Measurements from ENCODE around the gene JOSD2. TPM values are rescaled to one million over a fixed set of nuclear protein-coding genes. Genes with fewer than 3 reads are reported as not detected.

The JOSD2 gene
- total and polyA plus RNA-seq, 9 of the 15 experiments (the other 6 are each of a cell fraction or from before 2014, with no cell fraction given) = 0.06 to 14.4 (median 3.1) TPM

- TF ChIP-seq NRF1 (conservative IDR thresholded peaks at IDR 0.05 in 1 of 2, IDR thresholded peaks at IDR 0.05 in 1 of 2) (peak; percentile 93 to 94), POLR2AphosphoS2 (IDR thresholded peaks at IDR 0.05; ENCODE audit: low read length) (peak; percentile 98), ARID1B (IDR thresholded peaks at IDR 0.05) (peak; percentile 57), NFIX (CRISPR knock-in tag; IDR thresholded peaks at IDR 0.05; ENCODE audit: low read depth) (no peak), TBP (optimal IDR thresholded peaks at IDR 0.05; ENCODE audit: low read depth, low read length) (peak; percentile 27), CHCHD3 (CRISPR knock-in tag; IDR thresholded peaks at IDR 0.05) (0 out of 2 replicates have a peak, but pooled peaks have one; percentile 56), ZNF583 (CRISPR knock-in tag; IDR thresholded peaks at IDR 0.05) (no peak; the same call in 1 of the 2 replicates), DPF2 (IDR thresholded peaks at IDR 0.05) (peak; percentile 64), DMBX1 (CRISPR knock-in tag; IDR thresholded peaks at IDR 0.05; ENCODE audit: borderline replicate concordance) (peak; percentile 9; the same call in 1 of the 2 replicates), HLTF (IDR thresholded peaks at IDR 0.05) (peak; percentile 57; the same call in 1 of the 2 replicates), SMAD1 (IDR thresholded peaks at IDR 0.05; ENCODE audit: low read depth, low read length, partially characterized antibody) (peak; percentile 60), DIDO1 (tag; IDR thresholded peaks at IDR 0.05; ENCODE audit: low read depth) (peak; percentile 47; the same call in 1 of the 2 replicates), JUNB (CRISPR knock-in tag; conservative IDR thresholded peaks at IDR 0.05) (peak; percentile 66; the same call in 1 of the 2 replicates), SIN3A (IDR thresholded peaks at IDR 0.05; ENCODE audit: borderline replicate concordance in 2 of 2, control insufficient read depth in 1 of 2, low read depth in 2 of 2, low read length in 2 of 2) (peak in 1 of 2 experiments; percentile 64; a peak in 1 of 4 replicates), KLF1 (tag; IDR thresholded peaks at IDR 0.05) (peak; percentile 87; the same call in 1 of the 2 replicates), MECOM (CRISPR knock-in tag; IDR thresholded peaks at IDR 0.05) (no peak), TFAP4 (CRISPR knock-in tag; IDR thresholded peaks at IDR 0.05; ENCODE audit: borderline replicate concordance) (peak; percentile 91), SRSF3 (IDR thresholded peaks at IDR 0.05; ENCODE audit: insufficient read depth, low read length) (no peak), ZNF57 (CRISPR knock-in tag; IDR thresholded peaks at IDR 0.05) (0 out of 2 replicates have a peak, but pooled peaks have one; percentile 32), SETDB1 (IDR thresholded peaks at IDR 0.05; ENCODE audit: low read length) (no peak), IRF9 (tag; IDR thresholded peaks at IDR 0.05) (no peak)
- TF ChIP-seq, protein P1, sequence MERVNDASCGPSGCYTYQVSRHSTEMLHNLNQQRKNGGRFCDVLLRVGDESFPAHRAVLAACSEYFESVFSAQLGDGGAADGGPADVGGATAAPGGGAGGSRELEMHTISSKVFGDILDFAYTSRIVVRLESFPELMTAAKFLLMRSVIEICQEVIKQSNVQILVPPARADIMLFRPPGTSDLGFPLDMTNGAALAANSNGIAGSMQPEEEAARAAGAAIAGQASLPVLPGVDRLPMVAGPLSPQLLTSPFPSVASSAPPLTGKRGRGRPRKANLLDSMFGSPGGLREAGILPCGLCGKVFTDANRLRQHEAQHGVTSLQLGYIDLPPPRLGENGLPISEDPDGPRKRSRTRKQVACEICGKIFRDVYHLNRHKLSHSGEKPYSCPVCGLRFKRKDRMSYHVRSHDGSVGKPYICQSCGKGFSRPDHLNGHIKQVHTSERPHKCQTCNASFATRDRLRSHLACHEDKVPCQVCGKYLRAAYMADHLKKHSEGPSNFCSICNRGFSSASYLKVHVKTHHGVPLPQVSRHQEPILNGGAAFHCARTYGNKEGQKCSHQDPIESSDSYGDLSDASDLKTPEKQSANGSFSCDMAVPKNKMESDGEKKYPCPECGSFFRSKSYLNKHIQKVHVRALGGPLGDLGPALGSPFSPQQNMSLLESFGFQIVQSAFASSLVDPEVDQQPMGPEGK (CRISPR knock-in tag; IDR thresholded peaks at IDR 0.05; ENCODE audit: borderline replicate concordance) = 0 out of 2 replicates have a peak, but pooled peaks have one; percentile 64
- TF ChIP-seq, protein P2, sequence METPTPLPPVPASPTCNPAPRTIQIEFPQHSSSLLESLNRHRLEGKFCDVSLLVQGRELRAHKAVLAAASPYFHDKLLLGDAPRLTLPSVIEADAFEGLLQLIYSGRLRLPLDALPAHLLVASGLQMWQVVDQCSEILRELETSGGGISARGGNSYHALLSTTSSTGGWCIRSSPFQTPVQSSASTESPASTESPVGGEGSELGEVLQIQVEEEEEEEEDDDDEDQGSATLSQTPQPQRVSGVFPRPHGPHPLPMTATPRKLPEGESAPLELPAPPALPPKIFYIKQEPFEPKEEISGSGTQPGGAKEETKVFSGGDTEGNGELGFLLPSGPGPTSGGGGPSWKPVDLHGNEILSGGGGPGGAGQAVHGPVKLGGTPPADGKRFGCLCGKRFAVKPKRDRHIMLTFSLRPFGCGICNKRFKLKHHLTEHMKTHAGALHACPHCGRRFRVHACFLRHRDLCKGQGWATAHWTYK (CRISPR knock-in tag; IDR thresholded peaks at IDR 0.05) = 0 out of 2 replicates have a peak, but pooled peaks have one; percentile 12
These were observed at the start of gene JOSD2 (continued) for GRCh38 chr19:50511069-50511822.
